NAMALWA (cell line): ENCODE data around the gene LZTR1.

Experiments
- DNase-seq: peaks from one replicate; pipeline ENCODE4 v3.0.0-alpha.2; 2015; ENCODE audit warnings: low spot score

LZTR1 gene

GRCh38 chr22:21015466-21016006 is 33.4 kb downstream of the LZTR1 start:
- DNase-seq = no peak

DNA sequence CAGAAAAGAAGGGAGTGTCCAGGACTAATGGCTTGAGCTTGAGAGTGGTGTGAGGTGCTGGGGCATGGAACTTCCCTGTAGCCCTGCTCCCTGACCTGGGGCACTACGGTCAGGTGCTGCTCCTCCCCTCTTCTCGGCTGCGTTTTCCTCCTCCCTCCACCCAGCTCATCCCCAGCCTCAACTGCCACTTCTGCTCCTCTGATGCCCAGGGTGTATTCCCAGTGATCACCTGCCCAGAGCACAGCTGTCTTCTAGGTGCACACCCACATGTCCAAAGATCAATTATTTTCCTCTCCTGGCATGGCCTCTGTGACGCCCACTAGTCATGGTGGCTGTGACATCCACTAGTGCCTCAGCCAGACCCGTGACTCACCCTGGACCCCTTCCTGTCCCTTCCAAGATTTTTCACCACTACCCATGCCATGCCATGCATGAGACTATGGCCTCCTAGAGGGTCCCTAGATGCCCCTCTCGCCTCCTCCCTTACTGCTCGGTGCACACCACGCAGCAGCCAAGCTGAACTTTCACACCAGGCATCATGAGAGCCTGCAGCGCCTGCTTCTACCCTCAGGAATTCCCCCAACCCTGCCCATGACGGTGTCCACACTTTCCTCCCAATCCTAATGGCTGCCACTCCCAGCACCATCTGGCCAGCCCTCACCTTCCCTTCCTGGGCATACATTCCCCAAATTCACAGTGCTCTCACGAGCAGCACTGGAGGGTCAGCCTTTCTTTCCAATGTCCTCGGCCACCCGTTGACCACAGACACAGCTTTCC is 34.7 kb downstream of the LZTR1 start:
- DNase-seq = no peak

- DNase-seq = no peak
These were observed 36.2 kb downstream of the LZTR1 start for GRCh38 chr22:21018314-21018713.

DNA sequence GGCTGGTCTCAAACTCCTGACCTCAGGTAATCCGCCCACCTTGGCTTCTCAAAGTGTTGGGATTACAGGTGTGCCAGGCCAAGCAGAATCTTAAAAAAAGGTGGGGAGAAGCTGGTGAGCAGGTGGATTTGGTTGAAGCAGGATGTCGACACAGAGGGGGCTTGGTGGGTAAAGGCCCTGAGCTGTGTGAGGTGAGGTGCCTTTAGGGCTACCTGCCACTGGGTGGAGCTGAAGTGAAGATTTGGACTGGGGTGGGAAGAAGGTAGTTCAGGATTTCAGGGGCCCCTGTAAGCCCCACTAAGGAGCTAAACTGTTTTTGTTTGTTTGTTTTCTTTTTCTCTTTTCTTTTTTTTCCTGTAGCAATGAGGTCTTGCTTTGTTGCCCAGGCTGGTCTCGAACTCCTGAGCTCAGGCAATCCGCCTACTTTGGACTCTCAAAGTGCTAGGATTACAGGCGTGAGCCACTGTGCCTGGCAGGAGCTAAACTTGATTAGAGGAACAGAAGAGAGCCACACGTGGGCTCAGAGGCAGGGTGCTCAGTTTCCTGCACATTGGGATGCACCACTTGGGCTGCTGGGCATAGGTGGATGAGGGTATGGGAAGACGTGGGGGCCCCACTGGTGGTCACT is 38.8 kb downstream of the LZTR1 start:
- peak; percentile 66 for DNase-seq

DNA sequence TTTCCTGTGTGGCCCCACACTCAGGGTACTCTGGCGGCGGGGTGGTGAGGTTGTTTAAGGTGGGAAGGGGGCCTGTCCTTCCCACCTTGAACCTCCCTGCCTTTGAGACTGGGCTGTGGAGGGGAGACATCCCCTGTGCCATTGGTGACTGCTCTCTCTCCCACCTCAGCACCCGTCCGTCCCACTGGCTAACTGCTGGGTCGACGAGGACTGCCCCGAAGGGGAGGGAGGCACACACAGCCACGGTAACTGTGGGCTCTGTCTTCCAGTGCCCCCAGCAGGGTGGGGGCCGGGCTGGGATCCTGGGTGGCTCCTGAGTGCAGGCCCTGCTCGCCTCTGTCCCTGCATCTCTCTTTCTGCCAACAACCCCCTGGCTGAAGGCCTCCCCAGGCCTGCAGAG is 40.4 kb downstream of the LZTR1 start:
- no peak for DNase-seq

- peak; percentile 51 for DNase-seq
These were observed 41.0 kb downstream of the LZTR1 start for GRCh38 chr22:21022955-21023614.

DNA sequence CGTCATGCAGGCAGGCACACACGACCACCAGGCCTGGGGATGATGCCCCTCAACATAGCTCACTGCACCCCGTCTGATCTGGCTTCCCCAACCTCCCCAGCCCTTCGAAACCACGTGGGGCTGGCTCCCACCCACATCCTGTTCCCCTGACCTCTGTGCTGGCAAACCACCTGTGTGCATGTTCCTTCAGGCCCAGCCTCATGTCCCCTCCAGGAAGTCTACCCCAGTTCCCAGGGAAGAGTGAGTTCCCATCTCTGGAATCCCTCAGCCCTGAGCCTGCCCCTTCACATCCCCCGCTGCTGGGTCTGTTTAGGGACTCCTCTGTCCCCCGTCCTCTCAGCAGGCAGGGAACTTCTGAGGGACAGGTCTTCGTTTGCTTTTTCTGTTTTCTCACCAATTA is 43.2 kb downstream of the LZTR1 start:
- DNase-seq = no peak

DNA sequence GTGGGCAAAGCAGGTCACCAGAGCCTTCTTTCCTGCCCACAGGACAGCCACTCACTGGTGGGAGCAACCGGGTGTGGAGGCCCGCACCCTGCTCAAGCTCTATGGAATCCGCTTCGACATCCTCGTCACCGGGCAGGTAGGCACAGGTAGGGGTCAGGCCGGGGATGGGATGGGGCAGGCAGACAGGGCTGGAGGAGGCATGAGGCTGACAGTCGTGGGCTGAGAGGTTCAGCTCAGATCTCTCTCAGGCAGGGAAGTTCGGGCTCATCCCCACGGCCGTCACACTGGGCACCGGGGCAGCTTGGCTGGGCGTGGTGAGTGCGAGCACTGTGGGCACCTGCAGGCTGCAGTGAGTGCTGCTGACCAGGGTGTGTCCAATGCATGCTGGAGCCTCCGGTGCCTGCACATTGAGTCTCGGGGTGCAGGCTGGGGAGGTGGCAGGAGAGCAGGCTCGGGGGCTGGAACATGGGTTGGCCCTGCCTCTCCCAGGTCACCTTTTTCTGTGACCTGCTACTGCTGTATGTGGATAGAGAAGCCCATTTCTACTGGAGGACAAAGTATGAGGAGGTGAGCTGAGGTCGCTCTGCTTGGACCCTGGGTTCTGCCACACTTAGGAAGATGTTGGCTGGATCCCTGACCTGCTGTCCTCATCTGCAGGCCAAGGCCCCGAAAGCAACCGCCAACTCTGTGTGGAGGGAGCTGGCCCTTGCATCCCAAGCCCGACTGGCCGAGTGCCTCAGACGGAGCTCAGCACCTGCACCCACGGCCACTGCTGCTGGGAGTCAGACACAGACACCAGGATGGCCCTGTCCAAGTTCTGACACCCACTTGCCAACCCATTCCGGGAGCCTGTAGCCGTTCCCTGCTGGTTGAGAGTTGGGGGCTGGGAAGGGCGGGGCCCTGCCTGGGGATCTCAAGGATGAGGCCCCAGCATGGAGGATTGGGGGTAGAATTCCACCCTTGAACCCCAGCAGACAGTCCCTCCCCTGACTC is 44.0 kb downstream of the LZTR1 start:
- no peak for DNase-seq

- DNase-seq = no peak
These were observed 44.9 kb downstream of the LZTR1 start for GRCh38 chr22:21026783-21027692.

DNA sequence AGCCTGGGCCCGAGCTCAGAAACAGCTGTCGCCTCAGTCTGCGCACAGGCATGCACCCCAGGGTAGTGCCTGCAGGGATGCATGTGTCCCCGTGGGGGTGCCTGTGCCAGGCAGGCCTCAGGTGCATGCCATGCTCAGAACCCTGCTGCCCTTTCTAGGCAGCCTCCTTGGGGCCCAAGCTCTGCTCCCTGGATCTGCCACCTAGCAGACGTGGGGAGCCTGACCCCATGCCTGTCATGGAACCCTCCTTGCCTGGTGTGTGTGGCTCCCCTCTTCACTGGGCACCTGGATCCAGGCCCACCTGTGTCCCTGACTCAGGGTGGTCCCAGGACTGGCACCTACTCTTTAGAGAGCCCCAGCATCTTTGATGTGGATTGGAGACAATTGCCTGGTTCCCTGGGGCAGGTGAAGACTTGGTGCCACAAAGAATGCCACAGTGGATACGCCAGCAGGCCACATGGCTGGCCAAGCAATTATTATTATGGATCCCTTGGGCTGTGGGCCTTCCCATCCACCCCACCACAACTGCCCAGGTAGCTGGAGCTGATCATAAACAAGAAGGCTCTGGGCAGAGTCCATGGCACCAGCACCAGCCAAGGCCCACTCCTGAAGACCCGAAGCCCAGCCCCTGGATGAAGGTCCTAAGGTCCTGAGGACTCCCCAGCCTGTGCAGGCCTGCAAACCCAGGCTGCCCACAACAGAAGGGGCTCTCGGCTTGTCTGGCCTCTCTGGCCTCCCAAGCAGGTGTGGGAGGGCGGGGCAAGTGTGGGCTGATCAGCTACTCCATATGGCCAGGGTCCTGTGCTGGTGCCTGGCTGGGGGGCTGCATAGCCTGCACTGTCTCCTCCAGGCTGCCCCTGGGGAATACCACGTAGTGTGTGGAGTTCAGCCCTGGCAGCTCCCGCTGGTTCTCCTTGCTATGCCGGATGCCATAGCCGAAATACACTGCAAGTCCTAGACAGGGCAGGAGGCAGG is 46.5 kb downstream of the LZTR1 start:
- no peak for DNase-seq

- no peak for DNase-seq
These were observed 47.5 kb downstream of the LZTR1 start for GRCh38 chr22:21029486-21030025.

DNA sequence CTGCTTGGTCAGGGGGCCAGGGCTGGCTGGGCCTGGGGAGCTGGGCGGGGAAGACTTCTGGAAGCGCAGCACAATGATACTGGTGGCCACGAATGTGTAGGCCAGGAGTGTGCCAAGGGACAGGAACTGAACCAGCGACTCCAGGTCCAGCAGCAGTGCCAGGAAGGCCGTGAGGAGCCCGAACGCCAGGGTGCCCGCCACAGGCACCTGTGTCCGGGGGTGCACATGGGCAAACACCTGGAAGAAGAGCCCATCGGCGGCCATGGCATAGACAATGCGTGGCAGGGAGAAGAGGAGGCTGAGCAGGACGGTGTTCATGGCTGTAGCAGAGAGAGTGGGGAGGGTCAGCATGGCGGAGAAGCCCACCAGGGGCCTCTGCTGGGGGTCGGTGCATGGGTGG is 47.9 kb downstream of the LZTR1 start:
- DNase-seq = no peak

- no peak for DNase-seq
These were observed 48.8 kb downstream of the LZTR1 start for GRCh38 chr22:21030621-21031544.

- no peak for DNase-seq
These were observed 49.5 kb downstream of the LZTR1 start for GRCh38 chr22:21031545-21032036.

DNA sequence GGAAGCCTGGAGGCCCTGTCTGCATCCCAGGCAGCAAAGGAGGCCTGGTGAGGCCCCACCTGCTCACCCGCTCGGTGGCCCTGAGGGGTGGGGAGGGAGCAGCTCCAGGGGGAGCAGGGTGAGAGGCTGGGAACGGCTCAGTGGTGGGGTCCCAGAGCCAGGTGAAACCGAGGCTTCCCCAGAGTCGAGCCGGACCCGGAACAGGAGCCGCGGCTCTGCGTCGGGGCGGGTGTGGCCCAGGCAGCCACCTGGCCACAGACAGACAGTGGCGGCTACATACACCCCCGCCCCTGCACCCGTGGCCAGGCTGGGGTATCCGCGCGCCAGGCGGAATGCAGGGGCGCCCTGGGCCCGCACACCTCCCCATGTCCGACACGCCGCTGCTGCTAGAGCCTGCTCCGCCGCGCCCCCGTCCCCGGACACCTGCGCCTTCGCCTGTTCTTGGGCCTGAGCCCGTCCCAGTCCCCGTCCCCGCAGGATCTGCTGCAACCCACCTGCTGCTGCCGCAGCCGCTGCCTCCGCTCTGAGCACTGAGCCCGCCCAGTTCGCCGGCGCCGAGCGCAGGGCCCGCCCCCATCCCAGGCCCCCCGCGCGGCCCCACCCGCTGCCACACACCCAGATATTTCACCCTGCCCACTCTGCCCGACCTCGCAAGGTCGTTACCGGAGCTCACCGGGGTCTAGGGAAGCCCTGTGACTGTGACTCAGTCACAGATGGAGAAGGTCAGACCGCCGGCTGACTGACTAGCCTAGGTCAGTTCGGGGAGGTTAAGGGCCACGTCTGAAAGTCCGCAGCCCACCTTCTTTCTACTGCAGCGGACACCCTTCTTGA is 50.2 kb downstream of the LZTR1 start, which contains the start of gene SLC7A4:
Gene SLC7A4 (minus strand): TSS at position 525 of the 831 bp plus-strand sequence. CDS start 749 bp downstream, outside the sequence.
- DNase-seq = no peak

DNA sequence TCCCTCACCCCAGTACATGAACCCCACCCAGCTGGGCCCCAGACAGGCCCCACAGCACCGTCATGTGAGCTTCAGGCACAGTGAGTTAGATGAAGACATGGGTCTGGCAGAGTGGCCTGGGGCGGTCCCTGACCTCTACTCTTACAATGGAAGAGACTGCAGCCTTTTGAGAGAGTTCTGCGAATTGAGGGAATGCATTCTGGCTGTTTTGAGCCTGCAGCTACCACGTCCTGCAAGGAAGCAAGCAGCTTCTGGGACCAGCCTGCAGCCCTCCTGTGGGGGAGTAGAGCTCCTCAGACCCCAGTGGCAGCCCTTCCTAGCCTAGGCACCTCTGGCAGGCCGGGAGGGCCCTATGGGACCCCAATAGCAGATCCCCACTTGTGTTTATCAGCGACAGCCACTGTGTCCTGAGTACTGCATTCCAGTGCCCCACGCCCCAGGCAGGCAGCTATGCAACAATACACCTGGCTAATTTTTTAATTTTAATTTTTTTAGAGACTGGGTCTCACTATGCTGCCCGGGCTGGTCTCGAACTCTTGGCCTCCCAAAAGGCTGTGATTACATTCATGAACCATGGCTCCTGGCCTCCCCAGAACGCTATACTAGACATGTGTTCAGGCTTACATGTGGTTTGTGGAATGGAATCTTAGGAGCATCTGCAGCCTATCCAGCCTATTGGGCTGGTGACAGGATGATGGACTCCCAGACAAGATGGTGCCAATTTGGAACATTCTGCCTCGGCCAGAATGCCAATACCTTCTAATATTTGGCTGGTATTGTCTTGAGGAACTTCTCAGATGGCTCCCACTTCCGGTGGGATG is 51.0 kb downstream of the LZTR1 start:
- no peak for DNase-seq
